Measurements from ENCODE around the gene EYS.

DNA sequence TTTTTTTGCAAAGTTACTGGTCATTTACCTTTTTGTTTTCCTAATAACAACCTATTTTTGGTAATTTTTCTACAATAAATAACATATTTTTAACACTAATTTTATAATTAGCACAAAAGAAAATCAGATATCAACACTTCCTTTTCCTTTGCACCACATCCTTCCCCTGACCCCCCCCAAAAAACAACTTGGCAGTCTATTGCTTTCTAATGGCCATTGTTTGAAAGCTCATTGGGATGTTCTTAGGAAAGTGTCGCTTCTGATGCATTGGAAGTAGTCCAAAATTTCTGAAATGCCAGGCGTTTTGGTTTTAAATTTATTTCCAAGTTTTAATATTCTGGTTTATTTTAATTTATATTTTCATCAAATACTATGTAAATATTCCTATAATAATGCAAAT lies 407.8 kb downstream of the EYS start:
- no peak for TF ChIP-seq ZFP3 (CRISPR knock-in tag; IDR thresholded peaks at IDR 0.05)
- TF ChIP-seq, protein P1, sequence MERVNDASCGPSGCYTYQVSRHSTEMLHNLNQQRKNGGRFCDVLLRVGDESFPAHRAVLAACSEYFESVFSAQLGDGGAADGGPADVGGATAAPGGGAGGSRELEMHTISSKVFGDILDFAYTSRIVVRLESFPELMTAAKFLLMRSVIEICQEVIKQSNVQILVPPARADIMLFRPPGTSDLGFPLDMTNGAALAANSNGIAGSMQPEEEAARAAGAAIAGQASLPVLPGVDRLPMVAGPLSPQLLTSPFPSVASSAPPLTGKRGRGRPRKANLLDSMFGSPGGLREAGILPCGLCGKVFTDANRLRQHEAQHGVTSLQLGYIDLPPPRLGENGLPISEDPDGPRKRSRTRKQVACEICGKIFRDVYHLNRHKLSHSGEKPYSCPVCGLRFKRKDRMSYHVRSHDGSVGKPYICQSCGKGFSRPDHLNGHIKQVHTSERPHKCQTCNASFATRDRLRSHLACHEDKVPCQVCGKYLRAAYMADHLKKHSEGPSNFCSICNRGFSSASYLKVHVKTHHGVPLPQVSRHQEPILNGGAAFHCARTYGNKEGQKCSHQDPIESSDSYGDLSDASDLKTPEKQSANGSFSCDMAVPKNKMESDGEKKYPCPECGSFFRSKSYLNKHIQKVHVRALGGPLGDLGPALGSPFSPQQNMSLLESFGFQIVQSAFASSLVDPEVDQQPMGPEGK (CRISPR knock-in tag; IDR thresholded peaks at IDR 0.05; ENCODE audit: borderline replicate concordance), result no peak
- TF ChIP-seq RARB (CRISPR knock-in tag; IDR thresholded peaks at IDR 0.05), result no peak
- no peak for TF ChIP-seq TOX (CRISPR knock-in tag; IDR thresholded peaks at IDR 0.05; ENCODE audit: borderline replicate concordance)
- no peak for TF ChIP-seq ZNF70 (CRISPR knock-in tag; IDR thresholded peaks at IDR 0.05)
- TF ChIP-seq ARNTL (CRISPR knock-in tag; IDR thresholded peaks at IDR 0.05; ENCODE audit: borderline replicate concordance, low read depth), result no peak

All from SK-N-SH treated with all-trans-retinoic acid at 6 μM for 48 hours (cell line).